GM10847 (cell line): ENCODE measurements around the gene WDFY2.

Experiments used
- POLR2A ChIP-seq: IDR thresholded peaks from 2 replicates; pipeline ENCODE4 v1.6.1; 2011; ENCODE audit not compliant: insufficient read length; ENCODE audit errors: extremely low read depth

WDFY2 gene

DNA sequence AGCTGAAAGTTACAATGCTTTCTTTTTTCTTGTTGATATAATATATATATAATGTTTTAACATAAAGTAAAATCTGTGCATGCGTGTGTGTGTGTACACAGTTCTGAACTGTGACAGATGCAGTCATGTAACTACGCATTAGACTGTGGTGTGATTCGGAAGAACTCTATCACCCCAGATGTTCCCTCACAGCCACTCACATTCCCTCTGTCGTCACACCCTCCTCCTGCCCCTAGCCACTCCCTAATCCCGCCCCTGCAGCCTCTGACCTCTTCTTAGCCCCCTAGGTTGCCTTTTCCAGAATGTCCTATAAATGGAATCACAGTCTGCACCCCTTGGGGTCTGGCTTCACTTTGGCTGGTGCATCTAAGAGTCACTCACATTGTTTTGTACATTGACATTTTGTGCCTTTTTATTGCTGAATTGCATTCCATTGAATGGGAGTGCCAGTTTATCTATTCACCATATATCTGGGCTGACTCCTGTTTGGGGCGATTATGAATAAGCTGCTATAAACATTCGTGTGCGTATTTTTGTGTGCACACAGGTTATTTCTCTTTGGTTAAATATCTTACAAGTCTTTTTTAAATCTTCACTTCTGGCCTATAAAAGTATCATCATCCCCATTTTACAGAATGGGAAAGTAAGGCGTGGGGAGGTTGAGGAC, 199.3 kb downstream of the WDFY2 start:
- no peak for TF ChIP-seq POLR2A

DNA sequence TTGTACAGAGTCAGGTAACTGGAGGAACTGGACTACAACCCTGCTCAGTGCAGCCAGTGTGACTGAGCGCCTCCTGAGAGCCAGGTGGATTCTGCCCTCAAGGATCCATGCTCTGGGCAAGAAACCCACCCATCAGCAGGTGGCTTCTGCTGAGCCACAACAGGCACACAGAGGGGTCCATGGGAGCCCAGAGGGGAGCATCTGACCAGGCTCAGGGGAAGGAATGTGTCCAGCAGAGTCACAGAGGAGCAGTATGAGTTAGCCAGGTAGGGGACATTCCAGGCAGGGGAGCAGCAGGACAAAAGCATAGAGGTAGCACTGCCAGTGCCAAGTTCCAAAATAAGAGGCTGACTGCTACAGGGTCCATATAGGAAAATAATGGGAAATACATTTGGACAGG, 199.8 kb downstream of the WDFY2 start:
- no peak for TF ChIP-seq POLR2A

GRCh38 chr13:51785712-51786424, 201.6 kb downstream of the WDFY2 start:
- TF ChIP-seq POLR2A = no peak

DNA sequence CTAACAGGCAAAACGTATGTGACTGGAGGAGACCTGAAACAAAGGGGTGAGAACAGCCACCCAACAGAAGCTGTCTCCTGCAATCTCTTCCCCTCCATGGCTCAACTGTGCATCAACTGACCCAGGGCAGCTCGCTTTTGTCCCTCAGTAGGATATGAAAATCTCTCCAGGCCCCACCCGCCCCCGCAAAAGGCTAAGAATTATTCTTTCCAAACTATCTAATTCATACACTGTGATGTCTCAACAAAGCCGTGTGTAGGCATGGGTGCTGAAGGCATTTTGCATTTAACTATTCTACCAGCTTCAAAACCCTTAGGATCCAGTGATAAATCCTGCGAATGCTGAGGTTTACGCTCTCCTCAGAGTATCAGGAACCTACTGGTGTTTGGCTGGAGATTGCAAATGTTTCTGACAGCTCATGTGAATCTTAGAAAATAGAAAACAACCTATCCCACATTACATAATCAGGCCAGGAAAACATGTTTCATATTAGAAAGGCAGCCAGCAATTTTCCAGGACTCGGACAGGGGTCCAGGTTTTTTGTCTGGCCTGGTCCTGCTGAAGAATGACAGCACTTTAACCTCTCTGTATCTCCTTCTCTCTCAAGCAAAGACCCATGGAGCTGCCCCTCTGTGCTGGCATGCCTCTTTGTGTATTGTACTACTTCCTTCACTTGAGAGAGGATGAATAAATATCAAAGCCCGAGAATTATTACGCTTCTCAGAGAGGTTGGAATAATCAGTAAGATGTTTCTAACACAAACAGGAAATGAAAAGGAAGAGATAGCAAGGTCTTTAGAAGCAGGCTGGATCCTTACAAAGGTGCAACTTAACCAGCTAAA, 202.4 kb downstream of the WDFY2 start:
- no peak for TF ChIP-seq POLR2A

DNA sequence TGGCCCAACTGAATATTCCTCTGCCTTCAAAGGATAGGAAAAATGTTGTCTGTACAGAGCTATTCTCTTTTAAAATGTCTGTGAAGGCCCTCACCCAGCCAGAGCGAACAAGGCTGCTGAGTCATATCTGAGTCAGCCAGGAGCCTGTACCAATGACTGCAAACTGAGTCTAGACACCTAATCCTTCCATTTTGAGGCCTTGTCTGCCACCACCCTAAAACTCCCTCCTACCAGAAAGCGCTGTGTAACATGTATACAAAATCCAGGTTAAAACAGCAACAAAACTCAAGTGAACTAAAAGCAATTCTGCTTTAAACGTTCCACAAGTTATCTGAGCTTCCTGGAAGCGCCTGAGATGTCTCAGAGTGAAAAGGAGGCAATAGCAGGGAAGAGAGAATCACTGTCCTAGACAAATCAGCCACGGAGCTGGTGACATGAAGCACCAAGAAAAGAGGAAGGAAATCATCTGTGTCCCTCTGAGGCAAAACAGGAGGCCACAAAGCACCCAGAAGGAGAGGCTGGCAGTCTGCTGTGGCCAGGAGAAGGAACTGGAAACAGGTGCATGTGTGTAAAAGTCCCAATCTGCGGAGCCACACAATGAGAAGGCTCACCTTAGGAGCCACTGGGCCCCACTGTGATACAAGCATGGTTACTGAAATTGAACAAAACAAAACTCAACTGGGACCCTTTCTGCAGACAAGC, 209.5 kb downstream of the WDFY2 start:
- TF ChIP-seq POLR2A = no peak

DNA sequence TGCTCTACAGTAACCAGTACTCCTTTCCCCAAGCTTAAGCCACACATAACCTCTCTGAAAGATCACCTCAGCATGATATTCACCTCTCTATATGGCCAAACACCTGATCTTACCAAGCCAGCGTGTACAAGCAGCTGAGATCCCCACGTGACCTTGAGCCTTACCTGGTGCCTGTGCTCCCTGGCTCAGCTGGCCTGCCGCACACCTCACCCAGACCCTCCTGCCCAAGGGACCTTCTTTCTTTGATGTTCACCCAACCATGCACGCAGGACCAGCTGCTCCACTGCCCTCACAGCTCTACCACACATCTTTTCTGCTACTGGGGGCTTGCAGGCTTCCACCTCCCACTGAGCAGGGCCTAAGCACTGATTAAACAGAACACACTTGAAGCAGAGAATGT, 210.7 kb downstream of the WDFY2 start:
- TF ChIP-seq POLR2A = no peak

GRCh38 chr13:51795419-51795818, 211.2 kb downstream of the WDFY2 start:
- TF ChIP-seq POLR2A = no peak

GRCh38 chr13:51796546-51796945, 212.3 kb downstream of the WDFY2 start:
- TF ChIP-seq POLR2A = no peak

DNA sequence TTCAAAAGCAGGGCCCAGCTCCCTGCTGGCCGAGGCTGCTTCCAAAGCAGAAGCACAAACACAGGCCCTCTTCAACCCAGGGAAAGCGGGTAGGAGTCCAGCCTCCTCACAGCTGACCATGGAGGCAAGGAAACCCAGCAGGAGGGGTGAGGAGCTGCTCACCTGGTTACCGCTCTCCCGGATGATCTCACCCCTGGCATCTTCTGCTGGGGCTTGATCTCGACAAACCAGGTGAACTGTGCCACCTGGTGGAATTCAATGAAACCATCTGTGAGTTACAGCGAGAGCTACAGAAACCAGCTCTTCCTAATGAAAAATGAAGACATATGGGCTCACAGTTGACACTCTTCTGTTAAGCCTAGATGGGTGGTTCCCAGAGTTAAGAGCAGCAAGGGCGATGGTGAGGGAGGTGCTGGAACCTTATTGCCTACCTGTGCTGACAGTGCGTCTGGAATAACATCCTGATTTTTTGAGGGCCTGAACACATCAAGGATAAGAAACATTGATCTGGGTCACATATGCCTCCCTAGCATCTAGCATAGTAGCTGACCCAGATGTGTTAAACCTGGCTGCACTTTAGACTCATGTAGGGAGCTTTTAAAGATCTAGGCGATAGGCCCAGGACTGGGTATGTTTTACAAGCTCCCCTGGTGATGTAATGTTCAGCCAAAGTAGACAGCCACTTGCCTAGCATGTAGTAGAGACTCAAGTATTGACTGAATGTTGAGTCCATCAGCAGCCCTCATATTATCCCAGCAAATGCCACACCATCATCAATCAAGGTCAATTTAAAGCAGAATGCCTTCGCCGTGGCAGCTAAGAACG, 213.6 kb downstream of the WDFY2 start:
- no peak for TF ChIP-seq POLR2A

GRCh38 chr13:51799261-51799660, 215.0 kb downstream of the WDFY2 start:
- TF ChIP-seq POLR2A = no peak

DNA sequence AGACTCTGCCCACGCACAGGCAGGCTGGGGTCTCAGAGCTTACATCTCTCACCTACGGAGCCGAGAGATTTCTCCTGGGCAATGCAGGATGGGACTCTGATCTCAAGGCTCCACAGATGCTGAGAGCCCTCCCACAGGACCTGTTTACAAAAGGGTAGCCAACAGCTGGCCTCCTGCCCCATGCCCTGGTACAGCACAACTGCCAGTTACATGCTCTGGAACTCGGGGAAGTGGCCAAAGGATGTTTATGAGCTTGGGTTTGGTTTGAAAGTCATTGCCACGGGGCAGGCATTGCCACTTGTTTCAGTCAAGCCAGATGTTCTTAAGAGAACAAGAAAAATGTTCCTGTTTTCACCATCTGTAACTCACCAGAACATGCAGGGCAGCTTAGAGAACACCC, 216.2 kb downstream of the WDFY2 start:
- no peak for TF ChIP-seq POLR2A

DNA sequence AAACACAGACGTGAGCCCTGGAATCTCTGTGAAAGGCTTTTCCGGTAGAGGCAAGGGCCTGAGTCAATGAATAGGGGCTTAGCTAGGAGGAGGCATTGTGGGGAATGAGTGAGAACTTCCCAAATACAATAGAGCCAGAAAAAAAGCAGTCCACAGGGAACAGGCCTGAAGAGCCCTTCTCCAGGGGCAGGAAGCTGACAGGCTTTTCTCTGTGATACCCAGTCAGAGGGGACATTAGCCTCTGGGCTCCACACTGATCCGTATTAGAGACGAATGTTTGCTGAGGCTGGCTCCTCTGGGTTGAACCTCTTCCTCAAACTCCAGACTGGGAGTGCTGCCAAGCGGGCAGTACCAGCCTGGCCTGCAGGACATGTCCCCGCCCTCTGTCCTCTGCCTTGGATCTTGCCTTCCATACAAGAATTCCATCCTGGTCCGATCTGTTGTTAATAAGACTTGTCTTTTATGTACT, 217.4 kb downstream of the WDFY2 start:
- TF ChIP-seq POLR2A = no peak

GRCh38 chr13:51802631-51803418, 218.6 kb downstream of the WDFY2 start:
- TF ChIP-seq POLR2A = no peak
